ENCODE results near the gene CSK.

The CSK gene

GRCh38 chr15:74809956-74810355, 28.1 kb downstream of the CSK start:
- Histone ChIP-seq H3K36me3 (ENCODE audit: control insufficient read depth in 5 of 5, insufficient read depth in 5 of 5, low read length in 5 of 5) (no peaks in the 10 kb centered on the region), H3K27me3 (ENCODE audit: control insufficient read depth in 5 of 5, insufficient read depth in 4 of 5, low read length in 5 of 5) (peaks cover 0 to 12% (median 4%) of the 10 kb centered on the region in 5 donors), H3K4me3 (ENCODE audit: low read depth in 1 of 5, low read length in 5 of 5) (no peak overlapping the region), H3K9me3 (ENCODE audit: control insufficient read depth in 5 of 5, low read length in 5 of 5) (no peaks in the 10 kb centered on the region), H3K4me1 (ENCODE audit: control insufficient read depth in 5 of 5, insufficient read depth in 5 of 5, low read length in 5 of 5) (no peaks in the 10 kb centered on the region), H3K9ac (ENCODE audit: low read length in 5 of 5) (no peak overlapping the region), H3K27ac (ENCODE audit: low read depth, low read length) (no peak overlapping the region)

- Histone ChIP-seq H3K36me3 (ENCODE audit: control insufficient read depth in 5 of 5, insufficient read depth in 5 of 5, low read length in 5 of 5) (no peaks in the 10 kb centered on the region), H3K9ac (ENCODE audit: low read length in 5 of 5) (no peak within 1 kb of the TSS), H3K27me3 (ENCODE audit: control insufficient read depth in 5 of 5, insufficient read depth in 4 of 5, low read length in 5 of 5) (peaks cover 0 to 24% (median 12%) of the 10 kb centered on the region in 5 donors), H3K9me3 (ENCODE audit: control insufficient read depth in 5 of 5, low read length in 5 of 5) (no peaks in the 10 kb centered on the region), H3K4me3 (ENCODE audit: low read depth in 1 of 5, low read length in 5 of 5) (no peak within 1 kb of the TSS), H3K27ac (ENCODE audit: low read depth, low read length) (no peak within 1 kb of the TSS), H3K4me1 (ENCODE audit: control insufficient read depth in 5 of 5, insufficient read depth in 5 of 5, low read length in 5 of 5) (no peaks in the 10 kb centered on the region)
Observed at GRCh38 chr15:74812533-74812932, 30.7 kb downstream of the CSK start, which contains the start of gene LMAN1L. TSS of gene LMAN1L (plus strand) at chr15:74812835. CDS start at chr15:74812855, 20 bp downstream.

GRCh38 chr15:74815121-74815934, 33.4 kb downstream of the CSK start:
- Histone ChIP-seq H3K27ac (ENCODE audit: low read depth, low read length) (no peak overlapping the region), H3K9me3 (ENCODE audit: control insufficient read depth in 5 of 5, low read length in 5 of 5) (no peaks in the 10 kb centered on the region), H3K27me3 (ENCODE audit: control insufficient read depth in 5 of 5, insufficient read depth in 4 of 5, low read length in 5 of 5) (peaks cover 4 to 29% (median 23%) of the 10 kb centered on the region in 5 donors), H3K4me1 (ENCODE audit: control insufficient read depth in 5 of 5, insufficient read depth in 5 of 5, low read length in 5 of 5) (peaks cover 0 to 3% (median 0%) of the 10 kb centered on the region in 5 donors), H3K36me3 (ENCODE audit: control insufficient read depth in 5 of 5, insufficient read depth in 5 of 5, low read length in 5 of 5) (no peaks in the 10 kb centered on the region), H3K4me3 (ENCODE audit: low read depth in 1 of 5, low read length in 5 of 5) (no peak overlapping the region), H3K9ac (ENCODE audit: low read length in 5 of 5) (no peak overlapping the region)

GRCh38 chr15:74815961-74816360, 34.1 kb downstream of the CSK start:
- Histone ChIP-seq H3K27me3 (ENCODE audit: control insufficient read depth in 5 of 5, insufficient read depth in 4 of 5, low read length in 5 of 5) (peaks cover 4 to 29% (median 23%) of the 10 kb centered on the region in 5 donors), H3K36me3 (ENCODE audit: control insufficient read depth in 5 of 5, insufficient read depth in 5 of 5, low read length in 5 of 5) (no peaks in the 10 kb centered on the region), H3K4me1 (ENCODE audit: control insufficient read depth in 5 of 5, insufficient read depth in 5 of 5, low read length in 5 of 5) (peaks cover 0 to 3% (median 0%) of the 10 kb centered on the region in 5 donors), H3K9me3 (ENCODE audit: control insufficient read depth in 5 of 5, low read length in 5 of 5) (no peaks in the 10 kb centered on the region), H3K9ac (ENCODE audit: low read length in 5 of 5) (no peak overlapping the region), H3K4me3 (ENCODE audit: low read depth in 1 of 5, low read length in 5 of 5) (no peak overlapping the region), H3K27ac (ENCODE audit: low read depth, low read length) (no peak overlapping the region)

- H3K9me3 ChIP-seq (ENCODE audit: control insufficient read depth in 5 of 5, low read length in 5 of 5) = no peaks in the 10 kb centered on the region
- no peak overlapping the region for H3K9ac ChIP-seq (ENCODE audit: low read length in 5 of 5)
- no peak overlapping the region for H3K4me3 ChIP-seq (ENCODE audit: low read depth in 1 of 5, low read length in 5 of 5)
- peaks cover 4 to 29% (median 23%) of the 10 kb centered on the region in 5 donors for H3K27me3 ChIP-seq (ENCODE audit: control insufficient read depth in 5 of 5, insufficient read depth in 4 of 5, low read length in 5 of 5)
- H3K27ac ChIP-seq (ENCODE audit: low read depth, low read length) = no peak overlapping the region
- H3K36me3 ChIP-seq (ENCODE audit: control insufficient read depth in 5 of 5, insufficient read depth in 5 of 5, low read length in 5 of 5) = no peaks in the 10 kb centered on the region
- H3K4me1 ChIP-seq (ENCODE audit: control insufficient read depth in 5 of 5, insufficient read depth in 5 of 5, low read length in 5 of 5) = peaks cover 0 to 3% (median 0%) of the 10 kb centered on the region in 5 donors
Observed at GRCh38 chr15:74816624-74817369, 34.9 kb downstream of the CSK start.

GRCh38 chr15:74817370-74817737, 35.5 kb downstream of the CSK start:
- Histone ChIP-seq H3K9me3 (ENCODE audit: control insufficient read depth in 5 of 5, low read length in 5 of 5) (no peaks in the 10 kb centered on the region), H3K4me1 (ENCODE audit: control insufficient read depth in 5 of 5, insufficient read depth in 5 of 5, low read length in 5 of 5) (peaks cover 0 to 3% (median 0%) of the 10 kb centered on the region in 5 donors), H3K27ac (ENCODE audit: low read depth, low read length) (no peak overlapping the region), H3K27me3 (ENCODE audit: control insufficient read depth in 5 of 5, insufficient read depth in 4 of 5, low read length in 5 of 5) (peaks cover 4 to 29% (median 23%) of the 10 kb centered on the region in 5 donors), H3K4me3 (ENCODE audit: low read depth in 1 of 5, low read length in 5 of 5) (no peak overlapping the region), H3K9ac (ENCODE audit: low read length in 5 of 5) (no peak overlapping the region), H3K36me3 (ENCODE audit: control insufficient read depth in 5 of 5, insufficient read depth in 5 of 5, low read length in 5 of 5) (no peaks in the 10 kb centered on the region)

- H3K4me1 ChIP-seq (ENCODE audit: control insufficient read depth in 5 of 5, insufficient read depth in 5 of 5, low read length in 5 of 5) = peaks cover 0 to 3% (median 0%) of the 10 kb centered on the region in 5 donors
Observed at GRCh38 chr15:74820056-74820455, 38.2 kb downstream of the CSK start.

GRCh38 chr15:74821091-74821789, 39.4 kb downstream of the CSK start:
- H3K9me3 ChIP-seq (ENCODE audit: control insufficient read depth in 5 of 5, low read length in 5 of 5) = no peaks in the 10 kb centered on the region
- no peaks in the 10 kb centered on the region for H3K36me3 ChIP-seq (ENCODE audit: control insufficient read depth in 5 of 5, insufficient read depth in 5 of 5, low read length in 5 of 5)
- no peak overlapping the region for H3K27ac ChIP-seq (ENCODE audit: low read depth, low read length)

More at GRCh38 chr15:74820056-74820455, 38.2 kb downstream of the CSK start:
- Histone ChIP-seq H3K36me3 (ENCODE audit: control insufficient read depth in 5 of 5, insufficient read depth in 5 of 5, low read length in 5 of 5) (no peaks in the 10 kb centered on the region), H3K27ac (ENCODE audit: low read depth, low read length) (no peak overlapping the region), H3K27me3 (ENCODE audit: control insufficient read depth in 5 of 5, insufficient read depth in 4 of 5, low read length in 5 of 5) (peaks cover 4 to 28% (median 21%) of the 10 kb centered on the region in 5 donors), H3K4me3 (ENCODE audit: low read depth in 1 of 5, low read length in 5 of 5) (no peak overlapping the region), H3K9me3 (ENCODE audit: control insufficient read depth in 5 of 5, low read length in 5 of 5) (no peaks in the 10 kb centered on the region), H3K9ac (ENCODE audit: low read length in 5 of 5) (no peak overlapping the region)

GRCh38 chr15:74821790-74822158, 39.9 kb downstream of the CSK start:
- no peak overlapping the region for H3K9ac ChIP-seq (ENCODE audit: low read length in 5 of 5)
- no peak overlapping the region for H3K4me3 ChIP-seq (ENCODE audit: low read depth in 1 of 5, low read length in 5 of 5)
- H3K9me3 ChIP-seq (ENCODE audit: control insufficient read depth in 5 of 5, low read length in 5 of 5) = no peaks in the 10 kb centered on the region
- no peak overlapping the region for H3K27ac ChIP-seq (ENCODE audit: low read depth, low read length)
- no peaks in the 10 kb centered on the region for H3K36me3 ChIP-seq (ENCODE audit: control insufficient read depth in 5 of 5, insufficient read depth in 5 of 5, low read length in 5 of 5)
- H3K27me3 ChIP-seq (ENCODE audit: control insufficient read depth in 5 of 5, insufficient read depth in 4 of 5, low read length in 5 of 5) = peaks cover 7 to 29% (median 22%) of the 10 kb centered on the region in 5 donors
- H3K4me1 ChIP-seq (ENCODE audit: control insufficient read depth in 5 of 5, insufficient read depth in 5 of 5, low read length in 5 of 5) = peaks cover 0 to 3% (median 3%) of the 10 kb centered on the region in 5 donors

More at GRCh38 chr15:74821091-74821789, 39.4 kb downstream of the CSK start:
- Histone ChIP-seq H3K9ac (ENCODE audit: low read length in 5 of 5) (no peak overlapping the region), H3K27me3 (ENCODE audit: control insufficient read depth in 5 of 5, insufficient read depth in 4 of 5, low read length in 5 of 5) (peaks cover 4 to 29% (median 21%) of the 10 kb centered on the region in 5 donors), H3K4me3 (ENCODE audit: low read depth in 1 of 5, low read length in 5 of 5) (no peak overlapping the region), H3K4me1 (ENCODE audit: control insufficient read depth in 5 of 5, insufficient read depth in 5 of 5, low read length in 5 of 5) (peaks cover 0 to 3% (median 0%) of the 10 kb centered on the region in 5 donors)
